Liver (tissue), 9 donors: ENCODE measurements around the gene SMYD3. TPM values are rescaled to one million over a fixed set of nuclear protein-coding genes. Genes with fewer than 3 reads are reported as not detected.

Experiments used
- DNase-seq: peaks from one replicate; pipeline ENCODE4 v3.0.0-alpha.2; 2017; ENCODE audit warnings: low spot score
- H3K27ac ChIP-seq, 2 donors: one replicate each; pipeline ENCODE4 v1.7.0; 2013; ENCODE audit warnings: inconsistent platforms in 2 of 2, low read length in 2 of 2, control low read depth in 1 of 2, low read depth in 1 of 2, mild to moderate bottlenecking in 1 of 2
- H3K27me3 ChIP-seq, 4 donors: one replicate each; pipeline versions ENCODE4 v1.6.1 to v1.7.0; 2013; ENCODE audit warnings: low read length in 3 of 4, inconsistent platforms in 1 of 4, mild to moderate bottlenecking in 1 of 4, moderate library complexity in 1 of 4; ENCODE audit not compliant: control insufficient read depth in 4 of 4, insufficient read depth in 4 of 4
- H3K36me3 ChIP-seq, 4 donors: one replicate each; pipeline versions ENCODE4 v1.6.1 to v1.7.0; 2013; ENCODE audit warnings: low read length in 3 of 4, mild to moderate bottlenecking in 3 of 4, low read depth in 1 of 4, moderate library complexity in 1 of 4; ENCODE audit not compliant: control insufficient read depth in 4 of 4, insufficient read depth in 3 of 4
- H3K4me1 ChIP-seq, 4 donors: one replicate each; pipeline versions ENCODE4 v1.6.1 to v1.7.0; 2013; ENCODE audit warnings: low read length in 3 of 4, mild to moderate bottlenecking in 3 of 4, moderate library complexity in 1 of 4; ENCODE audit not compliant: control insufficient read depth in 4 of 4, insufficient read depth in 4 of 4
- H3K4me3 ChIP-seq, 3 donors: one replicate each; pipeline versions ENCODE4 v1.6.1 to v1.7.0; 2013; ENCODE audit warnings: low read length in 3 of 3, control low read depth in 1 of 3, low read depth in 1 of 3, mild to moderate bottlenecking in 1 of 3
- H3K9ac ChIP-seq, 2 donors: one replicate each; pipeline ENCODE4 v1.7.0; 2013; ENCODE audit warnings: low read length in 2 of 2, mild to moderate bottlenecking in 2 of 2, moderate library complexity in 2 of 2, control low read depth in 1 of 2, low read depth in 1 of 2
- H3K9me3 ChIP-seq, 4 donors: one replicate each; pipeline versions ENCODE4 v1.6.1 to v1.7.0; 2013; ENCODE audit warnings: low read length in 3 of 4; ENCODE audit not compliant: control insufficient read depth in 4 of 4
- ATF3 ChIP-seq: IDR thresholded peaks from 2 replicates; pipeline ENCODE4 v1.6.1; 2016; ENCODE audit warnings: antibody characterized with exemption
- CTCF ChIP-seq: fragments of 150-350 bp; IDR thresholded peaks from 2 replicates; pipeline ENCODE4 v1.5.1; 2017; ENCODE audit warnings: improper control_type of control experiment, low read depth, low read length; ENCODE audit not compliant: missing input control
- EGR1 ChIP-seq, 2 donors: IDR thresholded peaks; 2 replicates each; pipeline ENCODE4 v1.6.1; 2016 to 2018; ENCODE audit warnings: antibody characterized with exemption in 2 of 2, low read depth in 2 of 2
- FOXA1 ChIP-seq: IDR thresholded peaks from 2 replicates; pipeline ENCODE4 v1.6.1; 2016; ENCODE audit warnings: antibody characterized with exemption
- FOXA2 ChIP-seq: IDR thresholded peaks from 2 replicates; pipeline ENCODE4 v1.6.1; 2016; ENCODE audit warnings: antibody characterized with exemption
- GABPA ChIP-seq, 2 donors: IDR thresholded peaks in 1 of 2; conservative IDR thresholded peaks in 1 of 2; 2 replicates each; pipeline ENCODE4 v1.6.1; 2016; ENCODE audit warnings: antibody characterized with exemption in 2 of 2, mild to moderate bottlenecking in 1 of 2, moderate library complexity in 1 of 2
- HNF4A ChIP-seq, 2 donors: conservative IDR thresholded peaks; 2 replicates each; pipeline ENCODE4 v1.6.1; 2016; ENCODE audit warnings: antibody characterized with exemption in 2 of 2, mild to moderate bottlenecking in 2 of 2
- HNF4G ChIP-seq: IDR thresholded peaks from 2 replicates; pipeline ENCODE4 v1.6.1; 2016; ENCODE audit warnings: antibody characterized with exemption
- JUND ChIP-seq, 2 donors: IDR thresholded peaks; 2 replicates each; pipeline ENCODE4 v1.6.1; 2016; ENCODE audit warnings: antibody characterized with exemption in 2 of 2
- MAX ChIP-seq: IDR thresholded peaks from 2 replicates; pipeline ENCODE4 v1.6.1; 2016; ENCODE audit warnings: antibody characterized with exemption
- NR2F2 ChIP-seq: IDR thresholded peaks from 2 replicates; pipeline ENCODE4 v1.6.1; 2016; ENCODE audit warnings: antibody characterized with exemption
- RAD21 ChIP-seq, 2 donors: IDR thresholded peaks; 2 replicates each; pipeline ENCODE4 v1.6.1; 2016; ENCODE audit warnings: antibody characterized with exemption in 2 of 2, mild to moderate bottlenecking in 2 of 2
- REST ChIP-seq: IDR thresholded peaks from 2 replicates; pipeline ENCODE4 v1.6.1; 2016; ENCODE audit warnings: antibody characterized with exemption, mild to moderate bottlenecking
- RXRA ChIP-seq, 2 donors: IDR thresholded peaks; 2 replicates each; pipeline ENCODE4 v1.6.1; 2017 to 2018; ENCODE audit warnings: antibody characterized with exemption in 2 of 2, mild to moderate bottlenecking in 1 of 2
- SP1 ChIP-seq: IDR thresholded peaks from 2 replicates; pipeline ENCODE4 v1.6.1; 2018; ENCODE audit warnings: antibody characterized with exemption, mild to moderate bottlenecking
- TAF1 ChIP-seq: conservative IDR thresholded peaks from 2 replicates; pipeline ENCODE4 v1.6.1; 2016; ENCODE audit warnings: antibody characterized with exemption, mild to moderate bottlenecking
- YY1 ChIP-seq: IDR thresholded peaks from 2 replicates; pipeline ENCODE4 v1.6.1; 2016; ENCODE audit warnings: antibody characterized with exemption, mild to moderate bottlenecking
- ZBTB33 ChIP-seq: IDR thresholded peaks from 2 replicates; pipeline ENCODE4 v1.6.1; 2016; ENCODE audit warnings: antibody characterized with exemption
- WGBS: extraction: QIAGEN DNeasy Blood & Tissue Kit; methylation state at CpG from one replicate; pipeline ENCODE4 v1.1.7; 2013; 5-methylcytosine and 5-hydroxymethylcytosine counted together
- polyA plus RNA-seq, 2 donors: library from polyadenylated mRNA; stranded (reverse) in 1 of 2; unstranded in 1 of 2; fragments of 200-250 nt in 1 of 2; fragments of >200 nt in 1 of 2; fragmentation: Nextera tagmentation in 1 of 2; extraction: Ambion mirVana in 1 of 2; gene quantifications; one replicate each; pipeline versions ENCODE4 v1.2.1 to v1.2.3, GENCODE V29; 2013 to 2015
- total RNA-seq, 2 donors: library from RNA; depleted of rRNA; stranded (reverse); fragments of >200 nt; gene quantifications; one replicate each; pipeline ENCODE4 v1.2.3, GENCODE V29; 2014
- donor health status: healthy.
- donor health status: healthy.
- donor health status: healthy.
- donor health status: healthy.
- donor health status: healthy.

Gene SMYD3
- total and polyA plus RNA-seq, 4 donors: 3.1 to 9.1 (median 8.0) TPM

GRCh38 chr1:246291127-246291526, 216.0 kb downstream of the SMYD3 start:
- Histone ChIP-seq H3K27ac (no peak overlapping the region), H3K4me3 (no peak overlapping the region), H3K27me3 (no peaks in the 10 kb centered on the region), H3K4me1 (no peaks in the 10 kb centered on the region), H3K9ac (no peak overlapping the region), H3K36me3 (no peaks in the 10 kb centered on the region), H3K9me3 (no peaks in the 10 kb centered on the region)
- no peak for DNase-seq
- no peak for TF ChIP-seq FOXA1
- TF ChIP-seq HNF4G: no peak
- TF ChIP-seq ATF3: no peak
- TF ChIP-seq JUND (IDR thresholded peaks at IDR 0.05): no peak
- TF ChIP-seq TAF1: no peak
- TF ChIP-seq EGR1 (IDR thresholded peaks at IDR 0.05; ENCODE audit: low read depth in 2 of 2): no peak
- TF ChIP-seq ZBTB33: no peak
- no peak for TF ChIP-seq REST
- no peak for TF ChIP-seq SP1
- TF ChIP-seq GABPA (IDR thresholded peaks at IDR 0.05 in 1 of 2, conservative IDR thresholded peaks at IDR 0.05 in 1 of 2): no peak
- no peak for TF ChIP-seq RXRA (IDR thresholded peaks at IDR 0.05)
- TF ChIP-seq NR2F2: no peak
- TF ChIP-seq YY1: no peak
- no peak for TF ChIP-seq CTCF
- no peak for TF ChIP-seq RAD21 (IDR thresholded peaks at IDR 0.05)
- TF ChIP-seq FOXA2: no peak
- WGBS: 90% methylated on average over 4 of the region's 4 CpGs

- Histone ChIP-seq H3K27me3 (no peaks in the 10 kb centered on the region), H3K9me3 (no peaks in the 10 kb centered on the region), H3K27ac (no peak overlapping the region), H3K4me1 (peaks cover 0 to 5% (median 0%) of the 10 kb centered on the region in 4 donors), H3K4me3 (no peak overlapping the region), H3K36me3 (no peaks in the 10 kb centered on the region), H3K9ac (no peak overlapping the region)
- no peak for DNase-seq
- WGBS: 86% methylated on average over 7 of the region's 7 CpGs
- TF ChIP-seq JUND (IDR thresholded peaks at IDR 0.05): no peak
- TF ChIP-seq FOXA1: no peak
- no peak for TF ChIP-seq HNF4G
- TF ChIP-seq EGR1 (IDR thresholded peaks at IDR 0.05; ENCODE audit: low read depth in 2 of 2): no peak
- TF ChIP-seq SP1: no peak
- TF ChIP-seq FOXA2: no peak
- no peak for TF ChIP-seq RXRA (IDR thresholded peaks at IDR 0.05)
- TF ChIP-seq MAX: no peak
- no peak for TF ChIP-seq GABPA (IDR thresholded peaks at IDR 0.05 in 1 of 2, conservative IDR thresholded peaks at IDR 0.05 in 1 of 2)
- no peak for TF ChIP-seq CTCF
- TF ChIP-seq ATF3: no peak
- TF ChIP-seq RAD21 (IDR thresholded peaks at IDR 0.05): no peak
- no peak for TF ChIP-seq YY1
- no peak for TF ChIP-seq HNF4A (conservative IDR thresholded peaks at IDR 0.05)
- TF ChIP-seq NR2F2: no peak
- no peak for TF ChIP-seq TAF1
Measured at GRCh38 chr1:246283771-246284410, 223.2 kb downstream of the SMYD3 start.
